SKM-1 (cell line): ENCODE results near the gene VASH1.

ENCODE experiments used
- DNase-seq: peaks from one replicate; lab custom pipeline; 2025; ENCODE audit not compliant: unreplicated experiment; lab: John Stamatoyannopoulos, UW

Gene VASH1

DNA sequence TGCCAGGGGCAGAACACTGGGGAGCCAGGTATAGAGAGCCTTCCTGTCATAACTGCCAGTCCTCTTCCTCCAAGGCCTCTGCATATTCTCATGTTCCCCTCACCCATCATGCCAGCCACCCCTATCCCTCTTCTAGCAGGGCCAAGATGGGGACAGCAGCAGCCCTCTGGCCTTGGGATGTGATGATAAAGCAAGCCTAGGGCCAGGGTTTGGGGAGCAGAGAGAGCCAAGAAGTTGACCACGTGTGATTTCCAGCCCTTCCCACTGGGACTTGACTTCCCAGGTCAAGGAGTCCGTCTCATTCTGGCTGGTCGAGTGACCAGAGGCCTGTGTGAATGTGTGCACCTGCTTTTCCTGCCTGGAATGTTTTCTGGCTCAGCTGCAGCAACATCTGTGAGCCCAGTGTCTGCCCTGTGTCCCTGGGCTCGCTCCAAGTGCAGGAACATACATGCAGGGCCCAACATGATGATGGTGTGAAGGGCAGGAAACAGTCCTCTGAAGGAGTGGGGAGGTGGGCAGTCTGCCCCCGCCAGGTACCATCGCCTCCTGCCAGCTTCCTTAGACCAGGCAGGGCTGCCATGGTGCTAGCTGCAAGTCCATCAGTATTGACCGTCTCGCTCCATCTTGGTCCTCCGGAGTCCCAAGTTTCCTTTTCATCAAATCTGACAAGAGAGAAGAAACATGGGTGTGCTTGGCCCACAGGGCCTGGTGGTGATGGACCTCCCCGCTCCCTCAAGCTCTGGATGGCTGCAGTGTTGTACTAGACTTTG lies 21.0 kb downstream of the VASH1 start:
- DNase-seq: no peak

GRCh38 chr14:76782885-76783566 lies 21.8 kb downstream of the VASH1 start:
- DNase-seq: no peak

DNA sequence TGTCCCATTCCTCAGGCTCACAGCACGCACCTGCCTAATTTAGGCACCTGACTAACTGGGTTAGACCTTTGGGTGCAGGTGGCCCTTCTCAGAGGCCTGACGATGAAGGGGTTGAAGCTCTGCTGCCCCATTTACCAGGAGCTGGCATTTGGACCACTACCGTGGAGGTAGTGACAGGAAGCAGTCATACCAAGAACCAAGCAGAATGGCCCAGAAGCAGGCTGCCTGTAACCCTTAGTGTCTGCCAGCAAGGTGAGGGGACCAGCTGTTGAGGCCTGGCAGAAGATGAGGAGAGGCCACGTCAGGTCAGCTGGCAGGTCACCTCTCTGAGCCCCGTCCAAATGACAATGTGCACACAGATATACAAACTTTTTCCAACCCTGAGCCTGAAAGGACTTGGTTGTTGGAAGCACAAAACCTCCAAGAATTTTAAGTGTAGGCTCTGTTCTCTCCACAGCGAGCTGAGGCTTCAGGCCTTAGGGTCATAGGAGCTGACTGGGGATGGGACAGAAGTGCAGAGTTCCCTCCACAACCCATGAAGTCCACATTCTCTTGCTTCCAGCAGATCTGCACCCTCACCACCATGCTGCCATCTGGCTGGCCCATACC lies 23.1 kb downstream of the VASH1 start:
- no peak for DNase-seq

- DNase-seq: peak; percentile 14
These were observed 23.6 kb downstream of the VASH1 start for GRCh38 chr14:76784881-76785280.

GRCh38 chr14:76786601-76787000 lies 25.3 kb downstream of the VASH1 start:
- no peak for DNase-seq

- no peak for DNase-seq
These were observed 31.2 kb downstream of the VASH1 start for GRCh38 chr14:76792422-76792821.

- DNase-seq: no peak
These were observed 32.1 kb downstream of the VASH1 start for GRCh38 chr14:76793324-76793723.

DNA sequence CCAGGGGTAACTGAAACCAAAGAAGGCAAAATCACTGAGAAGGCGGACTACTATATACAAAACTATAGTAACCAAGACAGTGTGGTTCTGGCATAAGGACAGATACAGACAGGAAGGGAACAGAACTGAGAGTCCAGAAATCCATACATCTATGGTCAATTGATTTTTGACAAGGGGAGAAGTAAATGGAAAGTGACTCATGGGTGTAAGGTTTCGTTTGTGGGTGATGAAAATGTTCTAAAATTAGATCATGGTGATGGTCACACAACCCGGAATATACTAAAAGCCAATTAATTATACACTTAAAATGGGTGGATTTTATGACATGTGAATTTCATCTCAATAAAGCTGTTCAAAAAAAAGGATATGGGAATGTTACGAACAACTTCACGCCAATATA lies 32.7 kb downstream of the VASH1 start:
- no peak for DNase-seq

GRCh38 chr14:76806446-76806845 lies 45.2 kb downstream of the VASH1 start:
- no peak for DNase-seq

DNA sequence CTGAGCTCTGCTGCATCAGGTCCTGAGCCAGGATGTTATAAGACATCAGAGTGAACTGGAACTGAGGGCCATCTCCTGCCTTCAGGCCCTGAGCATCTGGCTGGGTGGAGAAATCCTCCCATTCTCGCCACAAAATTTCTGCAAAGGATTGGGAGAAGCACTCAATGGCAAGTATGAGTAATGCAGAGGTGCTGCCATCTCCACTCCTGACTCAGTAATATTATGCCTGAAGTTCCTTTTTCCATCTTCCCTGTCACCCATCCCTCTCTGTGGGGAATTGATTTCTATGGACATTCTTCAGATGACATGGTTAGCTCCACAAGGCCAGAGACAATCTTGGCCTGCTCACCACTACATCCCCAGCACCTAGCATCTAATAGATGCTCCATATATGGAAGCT lies 46.7 kb downstream of the VASH1 start:
- no peak for DNase-seq

- DNase-seq: no peak
These were observed 47.7 kb downstream of the VASH1 start for GRCh38 chr14:76808990-76809389.

- no peak for DNase-seq
These were observed 49.3 kb downstream of the VASH1 start for GRCh38 chr14:76810525-76810924.

GRCh38 chr14:76810953-76811400 lies 49.7 kb downstream of the VASH1 start:
- no peak for DNase-seq

DNA sequence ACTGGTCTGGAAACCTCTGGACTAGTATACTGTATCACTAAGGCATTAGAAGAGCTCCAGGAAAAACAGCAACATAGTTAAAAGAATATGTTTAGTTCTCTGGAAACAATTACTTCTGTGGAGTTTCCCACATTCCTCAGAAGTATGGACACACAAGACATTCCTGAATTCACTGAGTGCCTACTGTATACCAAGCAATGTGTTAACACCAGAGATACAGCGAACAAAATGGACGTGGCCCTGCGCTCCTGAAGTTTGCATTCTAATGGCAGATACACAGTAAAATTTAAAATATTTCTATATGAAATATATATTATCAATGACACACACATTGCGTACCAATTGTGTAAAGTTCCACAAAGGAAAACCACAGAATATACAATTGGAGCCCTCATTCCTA lies 50.3 kb downstream of the VASH1 start:
- no peak for DNase-seq

DNA sequence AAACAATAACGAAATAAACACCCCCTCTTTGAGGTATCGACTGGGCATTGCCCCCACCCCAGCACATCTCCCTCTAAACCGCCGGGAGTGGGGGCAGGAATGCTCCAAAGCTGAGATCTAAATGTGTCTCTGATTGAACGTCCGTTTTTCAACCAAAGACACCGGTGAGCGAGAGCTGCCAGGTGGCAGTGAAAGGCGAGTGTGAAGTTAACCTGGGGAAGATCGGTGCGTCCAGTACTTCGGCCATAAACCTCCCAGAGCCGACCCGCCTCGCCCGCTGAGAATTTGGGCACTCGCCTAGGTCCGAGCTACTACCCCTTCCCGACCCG lies 50.8 kb downstream of the VASH1 start:
- DNase-seq: no peak

DNA sequence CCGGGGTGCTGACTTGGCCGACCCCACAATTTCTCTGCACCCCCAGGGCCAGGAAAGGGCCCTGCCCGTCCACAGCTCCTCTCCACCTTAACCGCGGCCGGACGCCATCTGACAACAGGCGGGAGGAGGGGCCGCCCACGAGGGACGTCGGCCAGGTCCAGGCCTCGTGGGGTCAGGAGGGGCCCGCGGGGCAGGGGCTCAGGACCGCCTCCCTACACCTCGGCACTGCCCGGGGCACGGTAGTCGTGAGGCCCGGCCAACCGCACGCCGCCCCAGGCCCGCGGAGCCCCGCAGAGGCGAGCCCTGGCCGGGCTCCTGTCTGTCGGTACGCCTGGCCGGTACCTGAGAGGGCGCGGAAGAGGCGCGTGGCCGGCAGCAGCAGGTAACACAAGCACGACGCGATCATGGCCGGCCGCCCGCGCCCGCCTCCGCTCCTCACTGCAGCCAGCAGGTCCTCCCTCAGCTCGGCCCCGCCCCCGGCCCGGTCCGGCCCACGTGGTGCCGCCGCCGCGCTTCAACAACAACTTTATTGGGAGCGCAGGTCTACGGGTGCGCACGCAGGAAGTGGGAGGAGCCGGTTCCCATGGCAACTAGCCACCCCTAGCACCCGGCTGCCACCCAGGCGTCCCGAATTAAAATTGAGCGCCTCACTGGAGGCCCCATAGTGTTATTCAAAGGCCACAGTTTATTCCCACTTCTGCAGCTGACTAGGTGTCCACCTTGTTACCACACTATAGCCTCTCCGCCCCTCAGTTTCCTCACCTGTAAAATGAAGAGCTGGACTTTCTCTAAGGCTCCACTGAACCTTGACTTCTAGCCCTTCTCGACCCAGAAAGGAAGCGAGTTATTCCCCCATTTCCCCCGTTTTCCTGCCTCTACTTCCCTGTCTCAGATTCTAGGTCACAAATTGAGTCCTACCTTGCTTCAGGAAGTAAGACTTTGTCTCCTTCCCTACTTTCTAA lies 51.4 kb downstream of the VASH1 start, which contains the start of gene ANGEL1:
Gene ANGEL1, minus strand, starts transcription at position 461 of the 962 bp plus-strand sequence. Its CDS starts 55 bp downstream, at position 406.
- DNase-seq: peak; percentile 38

DNA sequence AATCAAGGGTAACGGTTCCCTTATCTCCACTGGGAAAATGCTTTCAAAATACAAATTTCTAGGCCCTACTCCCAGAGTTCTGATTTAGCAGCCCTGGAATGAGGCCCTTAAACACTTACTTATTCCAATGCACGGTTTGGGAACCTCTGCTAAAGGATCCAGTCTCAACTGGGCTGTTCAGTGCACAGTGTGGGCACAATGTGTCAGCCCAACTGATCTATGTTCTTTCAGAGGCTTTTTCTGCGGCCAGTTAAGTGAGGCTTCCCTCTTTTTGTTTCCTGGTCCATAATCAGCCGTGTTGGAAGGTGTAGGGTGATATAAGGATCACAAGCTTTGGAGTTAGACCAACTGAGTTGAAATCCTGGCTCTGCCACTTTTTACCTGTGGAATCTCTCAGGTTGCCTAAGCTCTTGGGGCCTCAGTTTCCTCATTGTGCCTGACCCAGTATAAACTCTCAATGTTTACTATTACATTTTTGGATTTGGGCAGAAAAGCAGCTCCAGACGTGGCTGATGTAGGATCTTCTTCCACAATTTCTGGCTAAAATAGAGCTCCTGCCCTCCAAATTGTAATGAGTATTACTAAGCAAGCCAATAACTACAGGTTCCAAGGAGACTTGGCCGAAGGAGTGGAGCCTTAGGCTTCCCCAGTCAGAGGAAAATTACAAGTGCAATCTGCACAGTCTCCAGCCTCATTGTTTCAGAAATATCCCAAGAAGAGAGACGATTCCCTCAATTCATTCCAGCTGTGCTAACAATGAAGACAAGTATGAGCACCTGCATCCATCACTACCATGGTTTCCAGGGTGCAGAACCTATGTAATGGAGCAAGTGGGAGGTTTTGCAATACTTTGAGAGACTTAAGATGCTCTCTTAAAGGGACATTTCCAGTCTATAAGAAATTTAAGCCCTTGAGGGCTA lies 53.7 kb downstream of the VASH1 start:
- DNase-seq: no peak

- DNase-seq: no peak
These were observed 59.4 kb downstream of the VASH1 start for GRCh38 chr14:76820700-76821099.

GRCh38 chr14:76826122-76826521 lies 64.9 kb downstream of the VASH1 start, which contains the start of gene LRRC74A:
Gene LRRC74A, plus strand, starts transcription at chr14:76826408. Its CDS starts 290 bp downstream, at chr14:76826698.
- DNase-seq: no peak
